NCI-H187 (cell line): ENCODE data around the gene PEX5L.

Experiments
- DNase-seq, 2 experiments: peaks; one replicate each; lab custom pipeline; 2025; lab: John Stamatoyannopoulos, UW

Gene PEX5L

GRCh38 chr3:179955809-179956208 lies 80.9 kb downstream of the PEX5L start:
- no peak for DNase-seq

- DNase-seq = no peak
These were observed 81.5 kb downstream of the PEX5L start for GRCh38 chr3:179955286-179955685.

- DNase-seq = no peak
These were observed 82.5 kb downstream of the PEX5L start for GRCh38 chr3:179953993-179954870.

DNA sequence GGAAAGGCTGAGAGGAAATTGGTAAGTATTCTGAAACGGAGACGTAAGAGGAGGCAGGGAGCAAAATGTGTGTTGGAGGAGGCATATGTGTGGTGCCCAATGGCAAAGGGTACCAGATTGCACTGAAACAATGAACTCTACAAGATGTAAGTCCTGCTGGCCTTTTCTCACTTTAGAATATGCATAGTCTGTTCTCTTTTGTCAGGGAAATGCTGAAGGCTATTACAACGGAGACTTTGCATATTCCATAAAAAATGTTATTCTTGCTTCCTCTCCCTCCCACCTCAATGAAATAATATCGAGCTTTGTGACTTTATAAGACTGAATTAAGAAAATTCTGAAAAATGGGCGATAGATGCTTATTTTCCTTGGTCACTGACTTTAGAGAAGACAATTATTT lies 85.9 kb downstream of the PEX5L start:
- no peak for DNase-seq

DNA sequence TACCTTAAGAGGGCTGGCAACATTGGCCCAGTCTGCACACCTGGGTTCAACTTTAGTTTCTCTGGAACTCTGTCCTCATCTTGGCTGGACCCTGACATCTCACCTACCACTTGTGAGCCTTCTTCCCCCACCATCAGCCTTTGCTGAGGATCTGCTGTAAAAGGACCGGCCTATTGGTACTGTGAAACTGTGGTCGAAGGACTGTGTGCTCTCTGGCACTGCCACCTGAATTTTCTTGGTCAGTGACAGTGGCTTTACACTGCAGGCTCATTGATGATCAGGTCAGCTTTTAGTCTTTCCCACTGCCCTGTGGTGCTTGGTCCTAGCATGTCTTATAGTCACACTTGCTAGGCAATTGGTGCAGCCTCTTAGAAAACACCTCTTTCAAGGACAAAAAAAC lies 86.9 kb downstream of the PEX5L start:
- peak in 1 of 2 experiments; percentile 78 for DNase-seq

DNA sequence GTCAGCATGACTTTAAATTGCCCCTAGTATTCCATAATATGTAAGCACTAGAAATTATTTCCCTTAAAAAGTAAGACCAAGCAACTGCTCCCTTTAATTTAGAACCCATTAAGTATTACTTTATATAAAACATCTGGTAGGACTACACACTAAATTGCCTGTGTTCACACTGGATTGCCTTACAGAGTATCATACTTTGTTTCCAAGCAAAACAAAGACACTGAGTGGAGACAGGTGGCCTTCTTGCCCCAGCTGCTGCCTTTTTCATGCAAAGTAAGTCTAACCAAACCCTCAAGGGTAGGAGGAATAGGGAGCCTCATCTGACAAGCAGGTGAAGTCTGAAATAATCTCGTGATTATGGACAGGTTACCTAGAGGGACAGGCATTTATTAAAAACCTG lies 87.3 kb downstream of the PEX5L start:
- peak; percentile 78 for DNase-seq

DNA sequence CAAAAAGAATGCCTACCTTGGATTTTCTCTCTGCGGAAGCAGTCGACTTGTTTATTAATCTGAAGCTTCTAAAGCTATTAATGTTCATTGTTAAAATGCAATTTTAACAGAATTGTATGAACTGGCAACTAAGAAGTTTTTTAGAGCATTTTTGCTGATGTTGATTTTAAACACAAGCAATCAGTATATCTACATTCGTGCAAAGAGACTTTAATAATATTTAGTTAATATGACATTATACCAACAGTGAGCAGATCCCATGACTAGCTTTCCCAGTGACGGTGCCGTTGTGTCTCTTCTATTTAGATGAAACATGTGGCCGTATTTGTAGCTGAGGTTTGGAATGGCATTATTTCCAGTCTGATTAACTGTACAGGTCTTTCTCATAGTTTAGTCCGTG lies 88.0 kb downstream of the PEX5L start:
- no peak for DNase-seq

GRCh38 chr3:179945569-179945968 lies 91.2 kb downstream of the PEX5L start:
- no peak for DNase-seq

- DNase-seq = no peak
These were observed 93.4 kb downstream of the PEX5L start for GRCh38 chr3:179943117-179943880.

GRCh38 chr3:179942553-179943075 lies 94.1 kb downstream of the PEX5L start:
- DNase-seq = no peak

DNA sequence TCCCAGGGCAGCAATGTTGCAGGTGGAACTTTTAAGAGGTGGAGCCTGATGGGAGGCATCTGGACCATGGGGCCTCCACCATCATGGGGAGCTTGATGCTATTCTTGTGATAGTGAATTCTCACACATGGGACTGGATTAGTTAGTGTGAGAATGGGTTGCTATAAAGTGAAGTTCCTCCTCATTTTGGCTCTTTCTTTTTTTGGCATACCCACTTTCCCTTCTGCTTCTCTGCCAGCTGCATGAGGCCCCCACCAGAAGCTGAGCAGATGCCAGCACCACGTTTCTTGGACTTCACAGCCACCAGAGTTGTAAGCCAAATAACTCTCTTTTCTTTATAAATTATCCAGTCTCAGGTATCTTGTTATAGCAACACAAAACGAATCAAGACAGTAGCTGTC lies 101.0 kb downstream of the PEX5L start:
- no peak for DNase-seq

DNA sequence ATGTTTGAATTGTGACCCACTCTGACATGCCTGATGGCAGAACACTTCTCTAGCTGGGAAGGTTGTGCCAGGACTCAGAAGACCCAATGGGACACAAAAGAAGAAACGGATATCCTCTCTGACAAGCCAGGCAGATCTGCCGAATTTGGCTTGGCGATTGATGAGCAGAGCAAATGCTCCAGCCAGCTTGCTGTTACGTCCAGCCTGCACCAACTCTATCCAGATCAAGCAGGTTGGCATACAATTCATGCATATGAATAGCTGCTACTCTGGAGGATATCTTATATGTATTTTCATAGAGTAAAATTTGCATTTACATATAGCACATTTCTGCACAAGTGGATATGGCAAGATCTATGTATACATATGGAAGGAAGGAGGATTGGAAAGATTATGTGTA lies 102.8 kb downstream of the PEX5L start:
- DNase-seq = no peak

- peak; percentile 63 to 72 for DNase-seq
These were observed 103.7 kb downstream of the PEX5L start for GRCh38 chr3:179933080-179933479.

- DNase-seq = no peak
These were observed 104.1 kb downstream of the PEX5L start for GRCh38 chr3:179932674-179933073.

GRCh38 chr3:179929091-179929529 lies 107.6 kb downstream of the PEX5L start:
- DNase-seq = peak; percentile 51 to 53

DNA sequence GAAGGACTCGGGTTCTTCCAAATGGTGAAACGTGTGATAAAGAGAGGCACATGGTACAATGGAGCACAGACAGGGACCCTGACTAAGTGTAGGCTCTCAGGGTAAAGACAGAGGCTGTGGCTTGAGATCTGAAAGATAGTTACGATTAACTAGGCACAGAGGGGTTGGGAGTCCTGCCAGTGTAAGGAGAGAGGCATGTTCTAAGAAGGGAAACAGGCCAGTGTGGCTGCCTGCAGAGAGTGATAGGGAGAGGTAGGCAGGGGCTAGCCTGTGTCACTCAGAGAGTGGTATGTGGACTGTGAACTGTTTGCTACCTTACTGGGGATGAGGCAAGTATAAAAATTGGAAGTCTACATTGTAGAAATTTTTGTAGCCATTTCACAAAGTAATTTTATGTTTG lies 109.5 kb downstream of the PEX5L start:
- no peak for DNase-seq

DNA sequence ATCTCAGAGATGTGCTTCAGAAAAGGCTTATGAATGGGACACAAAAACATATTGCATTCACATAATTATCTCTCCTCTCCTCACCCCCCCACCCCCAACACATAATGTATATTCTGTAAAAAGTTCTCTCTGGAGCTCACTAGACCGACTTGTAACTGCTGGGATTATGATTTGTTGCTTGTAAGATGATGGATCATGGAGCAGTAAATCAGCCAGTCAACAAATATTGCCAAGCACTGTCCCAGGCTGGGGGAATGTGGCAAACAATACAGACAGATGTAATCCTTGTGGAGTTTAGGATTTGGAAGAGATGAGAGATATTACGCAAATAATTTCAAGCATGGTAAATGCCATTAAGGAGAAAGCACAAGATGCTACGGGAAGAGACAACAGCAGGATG lies 114.8 kb downstream of the PEX5L start:
- no peak for DNase-seq

DNA sequence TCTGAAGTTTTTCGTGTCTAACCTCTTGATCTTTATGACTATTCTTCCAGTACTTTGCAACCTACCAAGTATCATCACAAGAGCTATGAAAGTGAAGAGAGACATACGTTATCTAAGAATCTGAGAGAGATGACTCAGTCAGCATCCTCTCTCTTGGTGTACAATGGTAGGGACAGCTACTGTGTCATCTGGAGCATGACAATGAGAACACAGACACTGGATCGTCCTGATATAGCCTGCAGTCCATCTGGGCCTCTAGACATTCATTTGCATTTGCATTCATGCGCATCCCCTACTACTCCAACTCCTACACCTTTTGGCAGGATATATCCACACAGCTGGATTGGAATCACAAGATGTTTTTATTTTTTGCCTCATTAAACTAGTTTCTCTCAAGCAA lies 115.2 kb downstream of the PEX5L start:
- peak; percentile 52 to 58 for DNase-seq

DNA sequence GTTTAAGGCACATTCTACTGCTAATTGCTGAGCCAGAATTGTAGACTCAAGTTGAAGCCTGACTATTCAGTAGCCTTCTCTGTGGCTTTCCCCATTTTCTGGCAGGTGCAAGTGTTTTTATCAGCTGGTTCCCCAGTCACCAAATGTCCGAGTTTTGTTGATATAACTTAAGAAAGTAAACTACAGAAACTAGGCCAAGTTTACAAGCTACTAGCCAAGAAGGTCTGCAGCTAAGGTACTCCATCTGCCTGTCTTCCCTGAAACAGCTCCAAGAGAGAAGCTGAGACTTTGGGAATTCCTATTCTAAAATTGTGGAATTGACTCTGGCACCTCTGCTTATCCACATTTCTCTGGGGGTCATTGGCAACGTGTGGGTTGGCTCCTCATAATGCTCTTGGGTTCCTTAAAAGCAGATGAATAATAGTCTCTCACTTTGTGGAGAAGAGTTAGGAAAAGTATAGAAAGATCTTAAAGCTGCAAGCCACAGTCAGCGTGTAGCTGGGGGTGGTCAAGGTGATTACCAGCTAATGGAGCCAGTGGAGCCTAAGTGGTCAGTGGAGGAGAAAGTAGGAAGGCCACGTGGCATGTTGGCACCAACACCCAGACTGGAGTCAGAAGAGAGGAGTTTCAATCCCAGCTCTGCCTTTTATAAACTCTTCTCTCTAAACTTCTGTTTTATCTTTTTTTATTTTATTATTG lies 128.8 kb downstream of the PEX5L start:
- DNase-seq = no peak

GRCh38 chr3:179902061-179902460 lies 134.7 kb downstream of the PEX5L start:
- DNase-seq = no peak

- peak in 1 of 2 experiments; percentile 10 for DNase-seq
These were observed 138.7 kb downstream of the PEX5L start for GRCh38 chr3:179898024-179898423.

DNA sequence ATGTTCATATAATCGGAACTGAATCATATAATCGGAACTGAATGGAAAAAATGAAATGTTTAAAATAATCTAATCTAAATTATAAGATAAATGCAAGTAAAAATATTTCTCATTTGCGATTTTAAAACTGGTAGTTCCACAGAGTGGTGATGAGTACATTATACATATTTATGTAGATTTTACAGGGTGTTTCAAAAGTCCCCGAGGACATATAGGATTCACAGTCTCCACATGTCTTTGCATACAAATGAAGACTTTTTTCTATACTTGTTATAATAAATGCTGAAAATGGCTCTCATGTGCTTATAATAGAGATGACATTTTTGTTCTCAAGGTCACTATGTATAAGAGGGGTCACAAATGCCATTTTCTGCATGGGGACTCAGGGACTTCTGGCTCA lies 139.5 kb downstream of the PEX5L start:
- DNase-seq = no peak
